HG03159 (cell line): ENCODE results near the gene PRKAG2.
"Not testable (repeated sequence)": the region's sequence is repeated elsewhere in the genome, so short reads cannot be mapped to it uniquely, and the experiment has no call there.

Experiments used
- ATAC-seq: cut with Tn5 transposase; IDR thresholded peaks from one replicate; pipeline ENCODE4 v1.9.1; 2021; ENCODE audit warnings: mild to moderate bottlenecking, moderate library complexity; ENCODE audit not compliant: unreplicated experiment

Gene PRKAG2

DNA sequence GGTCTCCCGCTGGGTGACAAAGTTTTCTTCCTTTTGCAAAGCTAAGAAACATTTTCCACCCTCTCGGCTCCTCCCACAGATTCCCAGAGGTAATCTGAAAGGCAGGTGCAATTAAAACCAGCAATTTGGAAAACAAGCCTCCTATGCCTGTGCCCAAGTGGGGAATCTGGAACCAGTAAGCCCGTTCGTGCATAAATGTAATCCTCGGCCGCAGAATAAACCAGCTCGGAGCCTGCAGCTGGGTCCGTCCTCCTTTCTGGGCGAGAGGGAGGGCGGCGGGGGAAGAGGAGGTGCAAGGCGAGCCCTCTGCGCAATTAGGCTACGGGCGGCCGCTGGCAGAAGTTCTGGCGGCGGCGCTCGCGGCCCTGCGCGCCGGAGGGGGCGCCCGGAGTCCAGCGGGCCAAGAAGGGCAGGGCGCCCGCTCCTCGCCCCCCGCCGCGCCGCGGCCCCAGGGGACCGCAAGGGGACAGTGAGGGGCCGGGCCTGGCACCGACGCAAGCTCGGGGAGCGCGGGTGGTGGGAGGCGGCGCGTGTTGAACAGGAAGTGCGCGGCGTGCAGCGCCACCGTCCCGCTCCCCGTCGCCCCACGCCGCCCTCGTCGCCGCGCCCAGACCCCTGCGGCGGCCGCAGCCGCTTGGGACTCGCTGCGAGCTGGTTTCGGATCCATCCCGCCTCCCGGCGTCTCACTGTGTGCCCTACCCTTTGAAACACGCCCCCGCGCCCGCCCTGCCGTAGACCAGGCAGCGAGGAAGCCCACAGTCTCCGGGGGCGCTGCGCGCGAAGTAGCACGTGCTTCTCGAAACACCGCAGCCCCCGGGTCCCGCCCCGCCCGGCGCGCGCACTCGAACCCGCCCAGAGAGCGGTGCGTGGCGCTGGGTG is at the start of gene PRKAG2:
PRKAG2 (minus strand) TSS at position 217 of the 879 bp plus-strand sequence. CDS start 495 bp downstream, outside the sequence.
- ATAC-seq, result peak; percentile 67

DNA sequence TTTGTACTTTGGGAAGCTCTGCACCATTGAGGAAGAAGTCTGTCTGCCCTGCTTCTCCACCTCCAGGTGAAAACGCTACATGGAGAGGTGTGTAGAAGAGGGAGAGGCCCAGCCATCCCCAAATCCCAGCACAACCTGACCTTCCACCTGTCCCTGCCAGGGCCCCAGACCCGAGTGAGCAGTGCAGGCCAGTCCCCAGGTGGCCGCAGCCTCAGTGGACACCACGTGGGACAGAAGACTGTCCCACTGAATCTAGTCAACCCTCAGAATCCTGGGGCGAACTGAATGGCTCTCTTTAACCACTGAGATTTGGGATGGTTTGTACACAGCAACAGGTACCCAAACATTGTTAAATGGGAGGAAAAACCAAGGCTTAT is 49.4 kb upstream of the PRKAG2 start:
- no peak for ATAC-seq

DNA sequence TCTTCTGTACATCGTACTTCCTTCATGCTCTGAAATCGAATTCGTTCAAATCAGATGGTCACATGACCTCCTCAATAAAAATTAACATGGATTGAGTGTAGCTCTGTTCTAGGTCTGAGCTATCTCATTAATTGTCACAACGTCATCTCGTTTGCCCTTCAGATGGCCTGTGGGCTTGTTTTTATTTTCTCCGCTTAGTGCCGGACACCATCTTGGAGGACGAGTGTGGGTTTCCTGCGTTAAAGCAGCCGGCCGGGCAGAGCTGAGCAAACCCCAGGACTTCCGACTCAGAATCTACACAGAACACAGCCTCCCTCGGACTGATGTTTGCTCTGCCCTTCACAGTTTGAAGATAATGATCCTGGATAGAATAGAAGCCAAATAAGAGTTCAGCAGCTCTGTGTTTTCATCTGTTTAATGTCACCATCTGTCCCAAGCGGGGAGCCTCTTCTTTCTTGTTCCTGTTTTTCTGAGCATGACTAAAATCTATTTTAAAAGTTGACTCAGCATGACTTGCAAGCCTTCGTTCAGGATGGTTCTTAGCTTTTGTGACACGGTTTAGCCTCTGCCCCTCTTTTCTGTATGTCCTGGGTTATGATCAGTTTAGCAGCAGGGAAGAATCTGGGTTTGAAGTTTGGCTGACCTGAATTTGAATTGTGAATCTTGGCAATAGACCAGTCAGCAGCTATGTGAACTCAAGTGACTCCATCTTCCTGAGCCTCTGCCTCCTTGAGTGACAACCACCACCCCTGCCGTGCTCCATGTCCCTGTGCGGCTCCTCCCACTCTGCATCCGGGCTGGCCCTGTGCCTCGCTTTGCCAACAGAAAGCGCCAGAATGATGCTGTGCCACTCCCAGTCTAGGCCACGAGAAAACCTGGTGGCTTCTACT is 48.8 kb upstream of the PRKAG2 start:
- peak; percentile 65 for ATAC-seq

DNA sequence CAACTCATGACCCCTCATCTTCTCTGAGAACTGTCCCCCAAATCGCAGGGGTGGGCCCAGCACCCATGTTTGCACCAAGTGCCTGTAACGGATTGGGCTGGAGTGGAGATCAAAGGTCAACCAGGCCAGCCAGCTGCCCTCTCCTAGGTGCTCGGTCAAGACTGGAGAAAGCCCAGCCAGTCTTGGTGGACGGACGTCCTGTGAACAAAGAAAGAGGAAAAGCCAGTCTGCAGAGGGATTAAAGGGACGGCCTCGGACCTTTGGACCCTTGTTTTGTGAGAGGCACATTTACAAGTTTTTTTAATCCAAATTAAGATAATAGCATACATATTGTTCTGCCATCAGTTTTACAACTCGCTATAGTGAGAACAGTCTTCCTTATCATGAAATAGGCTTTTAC is 47.6 kb upstream of the PRKAG2 start:
- no peak for ATAC-seq

DNA sequence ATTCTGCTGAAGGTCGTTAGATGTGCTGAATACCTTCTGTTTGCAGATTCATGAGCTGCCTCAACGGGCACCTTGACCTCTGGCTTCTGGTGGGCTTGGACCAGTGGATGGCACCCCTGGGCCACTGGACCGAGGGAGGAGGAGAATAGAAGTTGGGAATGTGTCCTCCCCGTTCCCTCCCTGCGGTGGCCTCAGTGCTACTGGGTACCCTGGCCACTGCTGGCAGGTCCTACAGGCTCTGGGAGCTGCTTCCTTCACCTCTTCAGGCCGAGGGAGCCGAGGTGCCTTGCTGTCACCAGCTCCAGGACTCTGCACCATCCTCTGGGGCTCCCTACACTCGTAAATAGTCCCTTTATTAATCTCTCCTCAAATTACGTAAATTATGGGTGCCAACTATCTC is 47.1 kb upstream of the PRKAG2 start:
- ATAC-seq, result no peak

DNA sequence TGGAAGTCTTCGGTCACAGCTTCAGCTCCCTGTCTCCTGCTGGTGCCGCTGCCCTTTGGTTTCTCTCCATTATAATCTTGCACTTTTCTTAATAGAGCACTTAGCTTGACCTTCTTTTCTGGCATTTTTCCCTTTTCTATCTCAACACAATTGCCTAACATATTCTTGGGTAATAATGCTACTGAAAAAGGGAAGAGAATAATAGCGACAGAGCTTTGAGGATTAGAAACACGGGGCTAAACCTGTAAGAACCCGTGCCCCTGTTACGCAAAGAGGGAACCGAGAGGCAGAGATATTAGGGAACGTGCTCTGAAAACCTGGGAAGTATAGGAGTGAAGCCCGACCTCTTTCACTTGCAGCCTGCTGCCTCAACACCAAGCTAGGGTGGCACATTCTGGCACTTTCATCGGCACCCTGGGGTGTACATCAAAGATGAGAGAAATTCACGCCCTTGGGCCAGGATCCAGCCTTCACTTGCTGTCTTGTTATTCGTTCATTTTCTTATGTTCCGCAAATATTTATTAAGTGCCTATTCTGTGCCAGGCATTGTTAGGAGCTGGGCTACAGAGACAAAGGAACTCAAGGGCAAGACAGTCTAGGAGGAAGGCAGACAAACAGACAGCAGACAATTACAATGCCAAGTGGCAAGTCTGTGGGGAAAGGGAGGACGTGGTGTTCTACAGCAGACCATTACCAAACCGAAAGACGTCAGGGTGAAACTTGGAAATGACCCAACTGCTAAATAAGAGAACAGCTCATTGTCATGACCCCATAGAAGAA is 46.4 kb upstream of the PRKAG2 start:
- ATAC-seq, result no peak

DNA sequence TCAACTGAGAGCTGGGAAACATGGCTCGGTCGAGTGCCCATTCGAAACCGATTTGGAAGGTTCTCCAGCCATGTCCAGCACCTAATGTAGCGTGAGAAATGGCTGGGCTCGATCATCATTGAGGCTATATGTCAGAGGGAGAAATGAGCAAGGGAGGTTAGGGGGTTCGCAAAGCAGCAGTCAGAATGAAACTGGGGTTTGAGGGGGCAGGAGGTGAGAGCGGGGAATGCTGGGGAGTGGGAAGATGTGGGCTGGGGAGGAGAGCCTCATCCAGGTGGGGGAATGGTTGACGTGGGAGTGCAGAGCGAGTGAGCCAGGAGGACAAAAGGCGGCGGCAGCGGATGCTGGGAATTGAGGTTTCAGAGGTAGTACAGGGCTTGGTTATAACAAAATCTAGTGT is 44.5 kb upstream of the PRKAG2 start:
- no peak for ATAC-seq

DNA sequence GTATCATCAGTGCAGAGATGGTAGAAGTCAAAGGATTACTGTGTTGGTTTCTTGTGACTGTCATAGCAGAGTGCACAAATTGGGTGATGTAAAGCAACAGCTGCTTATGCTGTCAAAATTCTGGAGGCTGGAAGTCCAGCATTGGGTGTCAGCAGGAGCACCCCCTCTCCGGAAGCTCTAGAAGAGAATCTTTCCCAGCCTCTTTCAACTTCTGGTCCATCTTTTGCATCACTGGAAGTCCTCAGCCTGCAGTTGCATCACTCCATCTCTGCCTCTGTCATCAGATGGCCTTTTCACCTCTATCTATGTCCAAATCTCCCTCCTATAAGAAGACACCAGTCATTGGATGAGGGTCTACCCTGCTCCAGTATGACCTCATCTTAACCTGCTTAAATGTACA is 43.6 kb upstream of the PRKAG2 start:
- ATAC-seq, result no peak

DNA sequence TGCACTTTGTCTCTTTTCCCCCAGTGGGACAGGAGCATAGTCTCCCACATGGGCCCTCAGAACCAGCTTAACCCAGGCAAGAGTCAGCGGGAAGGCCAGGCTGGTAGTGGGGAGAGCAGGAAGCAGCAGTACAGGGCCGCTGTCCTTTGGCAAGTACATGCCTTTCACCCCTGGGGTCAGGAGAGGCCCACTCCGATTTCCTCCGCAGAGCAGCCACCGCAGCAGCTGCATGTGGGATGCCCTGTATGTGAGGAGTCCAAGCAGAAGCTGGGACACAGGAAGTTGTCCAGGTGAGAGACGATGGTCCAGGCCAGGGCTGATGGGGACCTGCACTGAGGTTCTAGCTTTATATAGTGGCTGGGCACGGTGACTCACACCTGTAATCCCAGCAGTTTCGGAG is 42.7 kb upstream of the PRKAG2 start:
- ATAC-seq, result no peak

DNA sequence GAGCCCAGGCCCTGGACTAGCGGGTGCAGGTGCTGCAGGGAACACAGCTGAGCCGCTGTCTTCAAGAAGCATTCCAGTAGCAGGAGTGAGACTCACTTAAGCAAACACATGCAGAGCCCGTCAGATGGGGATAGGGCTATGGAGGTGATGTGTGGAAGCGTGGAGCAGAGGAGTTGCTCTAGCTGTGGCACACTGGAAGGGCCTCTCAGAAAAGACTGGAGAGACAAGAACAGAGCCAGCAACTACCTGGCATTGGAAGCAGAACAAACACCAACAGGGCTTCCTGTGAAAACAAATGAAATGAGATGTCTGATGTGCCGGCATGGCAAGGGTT is 41.6 kb upstream of the PRKAG2 start:
- no peak for ATAC-seq

DNA sequence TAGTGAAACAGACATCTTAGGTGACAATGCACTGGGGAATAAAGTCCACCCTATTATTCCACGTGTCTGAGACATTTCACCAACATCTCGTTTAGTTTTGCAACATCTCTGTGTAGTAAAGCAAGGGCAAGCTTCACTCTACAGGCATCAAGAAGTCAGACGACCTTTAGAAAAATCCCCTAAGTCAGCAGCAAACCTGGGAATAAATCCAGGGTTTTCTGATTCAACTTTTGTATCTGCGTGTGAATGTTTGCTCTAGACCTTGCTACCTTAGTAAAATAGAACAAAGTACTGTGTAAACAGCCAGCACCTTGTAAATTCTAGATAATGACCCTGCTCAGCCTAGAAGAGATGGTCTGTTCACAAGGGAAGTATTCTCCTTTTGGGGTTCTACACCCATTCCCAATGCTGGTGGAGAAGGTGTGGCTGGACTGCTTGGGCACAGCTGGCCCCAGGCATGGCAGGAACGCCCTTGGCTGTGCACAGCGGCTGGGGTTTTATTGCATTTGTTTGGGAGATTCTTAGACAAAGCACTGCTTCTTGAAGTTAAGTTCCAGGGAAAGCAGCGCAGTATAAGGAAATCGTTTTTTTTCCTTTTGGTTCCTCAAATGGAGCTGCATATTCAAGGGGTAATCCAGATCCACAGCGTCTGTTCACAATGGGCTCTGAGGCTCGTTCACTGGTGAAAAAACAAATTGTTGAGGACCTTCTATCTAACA is 41.0 kb upstream of the PRKAG2 start:
- no peak for ATAC-seq

DNA sequence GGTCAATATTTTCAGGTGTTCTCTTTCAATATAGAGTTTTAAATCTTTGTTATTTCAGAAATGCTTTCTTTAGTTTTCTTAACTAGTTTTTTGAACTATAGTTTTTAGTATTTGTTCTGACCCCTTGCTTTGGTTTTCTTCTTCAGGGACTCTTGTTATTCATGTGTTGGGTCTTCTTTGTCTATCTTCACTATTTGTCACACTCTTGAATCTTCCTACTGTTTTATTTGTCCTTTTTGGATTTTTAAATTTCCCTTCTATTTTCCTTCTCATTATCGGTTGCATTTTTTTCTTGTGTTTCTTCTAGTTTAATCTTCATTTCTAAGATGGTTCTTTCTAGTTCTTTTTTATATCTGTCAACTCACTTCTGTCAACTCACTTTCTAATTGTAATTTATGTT is 37.1 kb upstream of the PRKAG2 start:
- no peak for ATAC-seq

DNA sequence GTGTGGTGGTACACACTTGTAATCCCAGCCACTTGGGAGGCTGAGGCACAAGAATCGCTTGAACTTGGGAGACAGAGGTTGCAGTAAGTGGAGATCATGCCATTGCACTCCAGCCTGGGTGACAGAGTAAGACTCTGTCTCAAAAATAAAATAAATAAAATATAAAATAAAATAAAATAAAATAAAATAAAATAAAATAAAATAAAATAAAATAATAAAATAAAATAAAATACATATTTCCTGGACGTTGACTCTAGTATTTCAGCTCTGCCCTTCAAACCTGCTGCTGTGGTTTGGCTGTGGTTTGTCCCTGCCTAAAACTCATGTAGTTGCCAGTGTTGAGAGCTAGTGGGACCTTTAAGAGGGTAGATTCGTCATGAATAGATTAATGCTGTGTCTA is 33.7 kb upstream of the PRKAG2 start:
- not testable (repeated sequence) for ATAC-seq

DNA sequence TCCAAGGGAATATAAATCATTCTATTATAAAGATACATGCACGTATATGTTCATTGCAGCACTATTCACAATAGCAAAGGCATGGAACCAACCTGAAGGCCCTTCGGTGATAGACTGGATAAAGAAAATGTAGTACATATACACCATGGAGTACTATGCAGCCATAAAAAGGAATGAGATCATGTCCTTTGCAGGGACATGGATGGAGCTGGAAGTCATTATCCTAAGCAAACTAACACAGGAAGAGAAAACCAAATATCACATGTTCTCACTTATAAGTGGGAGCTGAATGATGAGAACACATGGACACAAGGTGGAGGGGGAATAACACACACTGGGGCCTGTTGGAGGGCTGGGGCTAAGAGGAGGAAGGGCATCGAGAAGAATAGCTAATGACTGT is 30.2 kb upstream of the PRKAG2 start:
- not testable (repeated sequence) for ATAC-seq

DNA sequence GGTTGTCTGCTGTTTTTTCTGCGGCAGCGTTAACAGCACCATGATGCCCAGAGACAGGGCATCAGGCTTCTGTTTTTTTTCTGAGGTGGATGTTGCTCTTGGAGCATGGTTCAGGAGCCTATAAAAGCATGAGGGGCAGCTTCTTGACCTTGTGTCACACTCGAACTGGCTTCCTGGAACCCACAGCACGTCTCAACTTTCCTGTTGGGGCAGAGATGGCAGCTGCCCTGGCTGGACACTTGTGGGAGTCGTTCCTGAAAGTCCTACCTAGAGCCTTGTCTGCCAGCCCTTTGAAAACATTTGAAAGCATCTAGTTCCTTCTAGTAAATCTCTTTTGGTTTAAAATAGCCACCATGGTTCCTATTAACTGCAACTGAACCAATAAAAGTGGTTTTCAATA is 28.9 kb upstream of the PRKAG2 start:
- no peak for ATAC-seq

DNA sequence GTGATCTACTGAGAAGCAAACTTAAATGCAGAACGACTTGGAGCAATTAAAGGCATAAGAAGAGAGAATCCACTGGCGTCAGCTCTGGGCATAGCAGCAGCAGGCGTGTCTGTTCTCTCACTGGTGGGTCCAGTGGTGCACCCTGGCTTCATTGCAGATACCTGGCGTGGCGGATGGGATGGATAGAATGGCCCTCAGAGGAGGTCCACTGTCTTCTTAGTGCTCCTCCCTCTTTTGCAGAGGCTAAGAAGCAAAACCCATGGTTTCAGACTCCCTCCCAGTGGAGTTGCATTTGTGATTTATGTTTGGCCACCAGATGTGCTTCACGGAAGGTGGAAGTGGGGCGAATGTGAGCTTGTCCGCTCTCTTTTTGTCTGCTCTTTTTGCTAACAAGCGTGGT is 28.4 kb upstream of the PRKAG2 start:
- ATAC-seq, result no peak

DNA sequence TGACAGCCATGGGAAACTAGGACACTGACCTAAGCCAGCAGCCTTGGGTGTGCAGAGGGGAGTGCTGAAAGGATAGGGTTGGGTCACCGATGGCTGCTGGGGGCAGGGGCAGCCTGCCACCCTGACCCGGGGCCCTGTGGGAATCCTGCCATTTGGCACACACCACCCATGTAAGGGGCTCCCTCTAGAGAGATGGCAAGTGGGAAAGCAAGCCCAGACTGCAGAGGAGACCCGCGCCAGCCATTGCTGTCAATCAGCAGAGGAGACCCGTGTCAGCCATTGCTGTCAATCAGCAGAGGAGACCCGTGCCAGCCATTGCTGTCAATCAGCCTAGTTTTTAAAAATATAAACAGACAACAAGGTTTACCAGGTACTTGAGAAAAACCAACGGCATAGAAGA is 27.4 kb upstream of the PRKAG2 start:
- ATAC-seq, result no peak

DNA sequence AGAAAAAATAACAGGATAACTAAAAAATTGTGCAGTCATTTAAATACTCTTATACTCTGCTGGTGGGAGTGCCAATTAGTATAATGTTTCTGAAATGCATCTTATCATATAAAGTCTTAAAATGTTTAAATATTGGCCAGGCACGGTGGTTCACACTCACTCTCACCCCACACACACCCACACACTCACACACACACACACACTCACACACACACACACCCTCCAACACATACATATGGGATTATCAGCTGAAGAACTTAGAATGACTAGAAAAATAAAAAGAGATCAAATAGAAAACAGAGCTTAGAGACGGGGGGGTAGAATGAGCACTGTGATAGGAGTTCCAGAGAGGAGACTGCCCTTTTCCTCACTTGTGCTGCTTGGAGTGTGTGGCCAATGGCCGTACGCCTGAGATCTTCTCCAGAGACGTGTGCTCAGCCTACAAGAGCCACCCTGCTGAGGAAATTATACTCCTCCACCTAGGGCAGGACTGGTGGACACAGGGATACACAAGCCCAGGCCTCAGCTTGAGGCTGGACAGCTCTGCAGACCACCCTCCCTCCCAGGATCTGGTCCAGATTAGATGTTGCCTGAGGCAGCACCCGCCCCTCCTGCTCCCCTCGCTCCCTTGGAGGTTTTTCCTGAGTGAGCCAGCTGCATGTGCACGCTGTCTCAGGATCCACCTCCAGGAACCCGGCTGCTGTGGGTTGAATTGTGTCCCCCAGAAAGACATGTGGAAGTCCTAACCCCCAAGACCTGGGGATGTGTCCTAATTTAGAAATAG is 26.5 kb upstream of the PRKAG2 start:
- no peak for ATAC-seq

DNA sequence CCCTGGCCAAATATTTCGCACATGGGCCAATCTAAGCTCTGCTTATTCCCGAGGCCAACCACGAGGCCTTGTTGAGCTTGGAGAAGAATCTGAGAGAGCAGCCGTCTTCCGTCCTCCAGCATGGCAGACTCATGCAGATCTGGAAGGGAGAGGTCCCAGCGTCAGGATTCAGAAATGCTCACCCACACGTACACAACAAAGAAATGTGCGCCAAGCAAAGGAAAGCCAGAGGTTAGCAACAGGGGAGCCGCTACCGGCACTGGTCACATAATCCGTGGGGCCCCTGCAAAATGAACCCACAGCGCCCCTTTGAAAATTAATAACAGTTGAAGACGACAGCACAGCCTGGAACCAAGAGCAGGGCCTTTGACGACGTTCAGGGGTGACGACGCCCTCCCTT is 25.4 kb upstream of the PRKAG2 start:
- no peak for ATAC-seq

DNA sequence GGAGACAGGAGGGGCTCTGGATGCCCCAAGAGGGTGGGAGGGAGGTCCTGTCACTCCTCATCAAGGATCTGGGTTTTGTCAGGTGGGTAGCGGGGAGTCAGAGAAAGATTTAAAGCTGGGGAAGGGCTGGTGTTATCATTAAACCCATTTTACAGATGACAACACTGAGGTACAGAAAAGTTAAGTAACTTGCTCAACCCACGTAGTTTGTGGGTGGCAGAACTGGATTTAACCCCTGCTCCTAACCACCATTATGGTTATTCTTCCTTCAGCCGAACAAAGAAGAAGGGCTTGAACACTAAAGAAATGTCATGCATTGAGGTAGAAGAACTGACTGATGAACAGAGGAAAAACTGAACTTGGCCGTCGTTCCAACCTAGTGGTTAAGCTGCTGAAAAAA is 24.9 kb upstream of the PRKAG2 start:
- no peak for ATAC-seq
